Measurements from ENCODE around the gene TNS1.

DNA sequence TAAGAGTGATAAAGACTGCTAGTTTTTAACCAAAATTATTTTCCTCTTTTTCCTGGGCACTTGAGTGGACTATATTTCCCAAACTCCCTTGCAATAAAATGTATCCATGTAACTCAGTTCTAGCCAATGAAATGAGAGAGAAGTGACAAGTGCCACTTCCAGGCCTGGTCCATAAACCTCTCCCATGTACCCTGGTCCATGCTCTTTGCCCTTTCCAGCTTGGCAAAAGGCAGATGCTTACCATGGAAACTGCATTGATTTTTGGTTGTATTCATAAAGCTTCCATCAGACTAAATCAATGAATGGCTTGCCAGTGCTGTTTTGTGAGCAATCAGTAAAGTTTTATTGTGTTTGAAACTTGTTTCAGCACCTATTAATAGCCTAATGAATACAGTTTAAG, 229.3 kb downstream of the TNS1 start:
- TF ChIP-seq, protein P1, sequence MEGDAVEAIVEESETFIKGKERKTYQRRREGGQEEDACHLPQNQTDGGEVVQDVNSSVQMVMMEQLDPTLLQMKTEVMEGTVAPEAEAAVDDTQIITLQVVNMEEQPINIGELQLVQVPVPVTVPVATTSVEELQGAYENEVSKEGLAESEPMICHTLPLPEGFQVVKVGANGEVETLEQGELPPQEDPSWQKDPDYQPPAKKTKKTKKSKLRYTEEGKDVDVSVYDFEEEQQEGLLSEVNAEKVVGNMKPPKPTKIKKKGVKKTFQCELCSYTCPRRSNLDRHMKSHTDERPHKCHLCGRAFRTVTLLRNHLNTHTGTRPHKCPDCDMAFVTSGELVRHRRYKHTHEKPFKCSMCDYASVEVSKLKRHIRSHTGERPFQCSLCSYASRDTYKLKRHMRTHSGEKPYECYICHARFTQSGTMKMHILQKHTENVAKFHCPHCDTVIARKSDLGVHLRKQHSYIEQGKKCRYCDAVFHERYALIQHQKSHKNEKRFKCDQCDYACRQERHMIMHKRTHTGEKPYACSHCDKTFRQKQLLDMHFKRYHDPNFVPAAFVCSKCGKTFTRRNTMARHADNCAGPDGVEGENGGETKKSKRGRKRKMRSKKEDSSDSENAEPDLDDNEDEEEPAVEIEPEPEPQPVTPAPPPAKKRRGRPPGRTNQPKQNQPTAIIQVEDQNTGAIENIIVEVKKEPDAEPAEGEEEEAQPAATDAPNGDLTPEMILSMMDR (IDR thresholded peaks at IDR 0.05): no peak
- TF ChIP-seq POLR2A (IDR thresholded peaks at IDR 0.05): no peak

Measured in lower leg skin (tissue), 3 donors.